GM12874 (cell line): ENCODE results near the gene HDAC4.

Source experiments
- CTCF ChIP-seq: IDR thresholded peaks from 2 replicates; pipeline ENCODE4 v1.5.1; 2011; ENCODE audit warnings: low read depth, mild to moderate bottlenecking, control low read depth, low read length, moderate library complexity; ENCODE audit not compliant: insufficient read depth

The HDAC4 gene

DNA sequence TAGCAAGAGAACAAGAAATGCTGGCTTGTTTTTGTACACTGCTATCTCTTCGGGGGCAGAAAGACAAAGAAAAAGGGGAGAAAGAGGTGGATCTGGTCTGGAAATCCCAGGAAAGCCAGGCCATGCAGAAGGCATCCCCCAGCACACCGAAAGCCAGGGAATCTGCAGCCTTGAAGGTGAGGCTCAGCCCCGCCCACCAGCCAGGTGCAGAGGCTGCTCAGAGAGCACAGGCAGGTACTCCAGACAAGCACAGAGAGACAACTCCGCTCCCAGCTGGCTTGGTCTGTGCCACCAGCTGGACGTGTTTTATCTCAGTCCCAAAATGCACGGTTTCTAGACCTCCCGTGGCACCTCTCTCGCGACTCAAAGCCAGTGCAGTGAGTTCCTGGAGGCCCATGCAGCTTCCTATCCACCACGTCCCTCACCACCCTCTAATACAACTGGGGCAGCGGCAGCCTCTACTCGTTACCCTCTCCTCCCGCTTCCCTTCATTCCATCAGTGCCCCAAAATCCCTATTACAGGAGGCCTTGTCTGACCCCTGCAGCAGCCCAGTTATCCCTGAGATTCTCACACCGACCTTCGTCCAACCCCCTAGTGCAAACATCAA, 62.8 kb downstream of the HDAC4 start:
- TF ChIP-seq CTCF: no peak

GRCh38 chr2:239337122-239337876, 63.5 kb downstream of the HDAC4 start:
- no peak for TF ChIP-seq CTCF

DNA sequence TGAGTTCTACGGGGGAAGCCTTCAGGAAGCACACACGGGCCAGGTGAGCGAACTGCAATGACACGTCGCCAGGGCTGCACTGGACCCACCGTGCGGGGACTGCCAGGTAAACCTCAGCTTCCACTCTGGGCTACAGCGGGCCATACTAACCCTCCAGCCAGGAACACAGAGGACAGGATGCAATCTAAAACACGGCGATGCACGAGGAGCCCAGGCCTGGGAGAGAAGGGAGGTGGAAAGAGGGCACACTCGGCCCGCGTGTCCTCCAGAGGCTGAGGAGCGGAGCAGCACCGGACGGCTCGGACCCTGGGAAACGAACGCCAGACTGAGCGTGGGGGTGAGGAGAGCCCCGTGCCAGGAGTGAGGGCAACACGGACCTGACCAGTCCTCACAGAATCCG, 69.3 kb downstream of the HDAC4 start:
- no peak for TF ChIP-seq CTCF

- no peak for TF ChIP-seq CTCF
These were observed 70.0 kb downstream of the HDAC4 start for GRCh38 chr2:239330836-239331235.

DNA sequence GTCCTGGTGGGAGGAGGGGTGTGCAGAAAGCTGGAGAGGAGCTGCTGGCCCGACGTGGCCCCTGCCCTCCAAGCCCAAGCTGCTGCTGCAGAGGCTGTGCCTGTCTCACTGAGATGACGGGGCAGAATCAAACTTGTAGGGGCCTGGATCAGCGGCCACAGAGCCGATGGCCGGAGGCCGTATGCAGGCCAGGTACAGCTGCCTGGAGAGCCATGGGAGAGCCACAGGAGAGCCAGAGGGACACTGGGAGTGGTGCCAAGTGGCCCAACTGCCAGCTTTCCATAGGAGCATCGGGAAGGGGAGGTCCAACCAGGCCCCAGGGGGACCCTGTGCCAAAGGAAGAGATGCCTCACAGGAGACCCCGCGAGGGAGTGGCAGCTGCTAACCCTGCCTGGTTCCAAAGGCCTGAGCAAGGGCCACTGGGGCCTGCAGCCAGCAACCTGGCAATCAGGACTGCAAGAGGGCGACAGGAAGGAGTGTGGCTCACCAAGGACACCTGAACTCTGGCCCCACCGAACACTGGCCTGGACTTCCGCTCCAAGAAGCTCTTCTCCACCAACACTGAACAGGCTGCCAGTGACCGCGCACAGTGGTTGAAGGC, 70.7 kb downstream of the HDAC4 start:
- no peak for TF ChIP-seq CTCF

DNA sequence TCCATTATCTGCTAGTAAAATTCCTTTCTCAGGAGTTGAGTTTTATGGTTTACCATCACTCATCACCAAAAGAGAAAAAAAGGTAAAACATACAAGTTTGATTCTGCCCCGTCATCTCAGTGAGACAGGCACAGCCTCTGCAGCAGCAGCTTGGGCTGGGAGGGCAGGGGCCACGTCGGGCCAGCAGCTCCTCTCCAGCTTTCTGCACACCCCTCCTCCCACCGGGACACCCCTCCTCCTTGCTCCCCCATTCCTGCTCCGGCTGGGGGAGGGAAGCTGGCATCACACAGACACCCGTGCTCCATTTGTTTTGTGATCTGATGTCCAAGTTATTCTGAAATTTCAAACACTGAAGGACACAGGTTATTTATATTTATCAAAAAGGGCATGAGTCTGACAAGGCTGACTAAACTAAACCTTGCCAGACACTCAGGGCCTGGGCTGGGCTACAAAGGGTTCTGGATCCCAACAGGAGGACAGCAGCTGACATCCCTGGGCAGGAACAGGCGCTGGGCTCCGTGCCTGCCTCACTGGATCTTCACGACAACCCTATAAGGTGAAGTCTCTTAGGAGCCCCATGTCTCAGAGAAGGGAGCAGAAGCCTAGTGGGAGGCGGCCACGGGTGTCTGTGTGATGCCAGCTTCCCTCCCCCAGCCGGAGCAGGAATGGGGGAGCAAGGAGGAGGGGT, 71.4 kb downstream of the HDAC4 start:
- TF ChIP-seq CTCF: no peak

DNA sequence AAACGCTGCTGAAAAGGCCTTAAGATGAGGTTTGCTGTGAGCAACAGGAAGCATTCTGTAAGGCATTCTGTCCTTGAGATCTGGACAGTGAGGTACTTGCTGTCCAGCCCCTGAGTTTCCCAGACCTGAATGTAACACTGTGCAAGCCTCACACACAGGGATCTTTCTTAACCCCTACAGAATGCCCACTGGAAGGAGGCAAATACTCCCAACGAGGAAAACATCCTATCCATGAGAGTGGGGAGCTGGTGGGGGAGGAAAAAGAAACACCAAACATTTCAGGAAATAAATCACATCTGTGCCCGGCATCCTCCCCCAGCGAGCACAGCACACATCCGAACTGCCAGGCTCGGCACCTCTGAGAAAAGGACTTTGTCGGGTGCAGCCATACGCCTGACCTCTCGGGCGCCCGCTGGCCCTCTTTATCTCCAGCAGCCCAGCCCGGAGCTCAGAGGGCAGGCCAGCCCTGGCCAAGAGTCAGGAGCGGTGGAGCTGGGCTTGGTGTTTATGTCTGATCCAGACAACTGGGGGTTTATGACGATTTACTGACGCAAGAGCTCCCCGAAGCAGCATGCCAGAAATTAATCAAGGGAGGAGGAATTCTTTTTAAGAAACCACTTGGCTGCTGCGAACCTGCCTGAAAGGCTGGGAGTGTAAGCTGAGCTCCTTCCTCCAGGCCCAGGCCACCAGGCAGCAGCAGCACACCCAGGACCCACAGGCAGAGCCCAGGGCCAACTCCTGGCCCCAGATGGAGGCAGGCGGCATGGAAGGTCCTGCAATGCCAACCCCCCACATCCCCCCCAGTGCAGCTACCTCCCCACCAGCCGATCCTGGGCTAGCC, 72.2 kb downstream of the HDAC4 start:
- no peak for TF ChIP-seq CTCF
